ENCODE data around the gene EME1. TPM values are rescaled to one million over a fixed set of nuclear protein-coding genes. Genes with fewer than 3 reads are reported as not detected.

The EME1 gene
- total and polyA plus RNA-seq, 2 of the 13 experiments (the other 11 are each of a cell fraction or from before 2014, with no cell fraction given): 20.7 to 24.6 TPM

GRCh38 chr17:50426814-50427787 lies 54.1 kb downstream of the EME1 start (continued):
- TF ChIP-seq MBNL3 (CRISPR knock-in tag; conservative IDR thresholded peaks at IDR 0.05) (no peak), ZNF691 (CRISPR knock-in tag; IDR thresholded peaks at IDR 0.05; ENCODE audit: borderline replicate concordance, low read depth) (no peak), TRIM24 (CRISPR knock-in tag; IDR thresholded peaks at IDR 0.05) (no peak), ZMAT5 (CRISPR knock-in tag; IDR thresholded peaks at IDR 0.05; ENCODE audit: borderline replicate concordance, low read depth) (no peak), ZNF577 (CRISPR knock-in tag; IDR thresholded peaks at IDR 0.05; ENCODE audit: borderline replicate concordance, low read depth) (no peak), SNRNP70 (IDR thresholded peaks at IDR 0.05; ENCODE audit: low read depth, low read length) (no peak), ZSCAN21 (CRISPR knock-in tag; IDR thresholded peaks at IDR 0.05; ENCODE audit: borderline replicate concordance) (peak; percentile 77; the same call in 1 of the 2 replicates), SOX13 (IDR thresholded peaks at IDR 0.05) (no peak), SOX13 (CRISPR knock-in tag; conservative IDR thresholded peaks at IDR 0.05 in 1 of 2, IDR thresholded peaks at IDR 0.05 in 1 of 2) (no peak; a peak in 1 of 4 replicates), FOSL1 (CRISPR knock-in tag; IDR thresholded peaks at IDR 0.05; ENCODE audit: borderline replicate concordance) (no peak), SIN3A (IDR thresholded peaks at IDR 0.05; ENCODE audit: borderline replicate concordance, low read depth, low read length) (peak; percentile 74; the same call in 1 of the 2 replicates), NFRKB (IDR thresholded peaks at IDR 0.05) (no peak), PHF5A (CRISPR knock-in tag; IDR thresholded peaks at IDR 0.05; ENCODE audit: low read depth, unreplicated experiment) (peak; percentile 14), MED13 (CRISPR knock-in tag; IDR thresholded peaks at IDR 0.05) (no peak), ZHX1 (CRISPR knock-in tag; IDR thresholded peaks at IDR 0.05; ENCODE audit: low read depth) (no peak), TOPORS (CRISPR knock-in tag; IDR thresholded peaks at IDR 0.05) (0 out of 2 replicates have a peak, but pooled peaks have one; percentile 37)
- TF ChIP-seq, protein P1, sequence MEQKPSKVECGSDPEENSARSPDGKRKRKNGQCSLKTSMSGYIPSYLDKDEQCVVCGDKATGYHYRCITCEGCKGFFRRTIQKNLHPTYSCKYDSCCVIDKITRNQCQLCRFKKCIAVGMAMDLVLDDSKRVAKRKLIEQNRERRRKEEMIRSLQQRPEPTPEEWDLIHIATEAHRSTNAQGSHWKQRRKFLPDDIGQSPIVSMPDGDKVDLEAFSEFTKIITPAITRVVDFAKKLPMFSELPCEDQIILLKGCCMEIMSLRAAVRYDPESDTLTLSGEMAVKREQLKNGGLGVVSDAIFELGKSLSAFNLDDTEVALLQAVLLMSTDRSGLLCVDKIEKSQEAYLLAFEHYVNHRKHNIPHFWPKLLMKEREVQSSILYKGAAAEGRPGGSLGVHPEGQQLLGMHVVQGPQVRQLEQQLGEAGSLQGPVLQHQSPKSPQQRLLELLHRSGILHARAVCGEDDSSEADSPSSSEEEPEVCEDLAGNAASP (CRISPR knock-in tag; IDR thresholded peaks at IDR 0.05; ENCODE audit: borderline replicate concordance): no peak
- TF ChIP-seq, protein P2, sequence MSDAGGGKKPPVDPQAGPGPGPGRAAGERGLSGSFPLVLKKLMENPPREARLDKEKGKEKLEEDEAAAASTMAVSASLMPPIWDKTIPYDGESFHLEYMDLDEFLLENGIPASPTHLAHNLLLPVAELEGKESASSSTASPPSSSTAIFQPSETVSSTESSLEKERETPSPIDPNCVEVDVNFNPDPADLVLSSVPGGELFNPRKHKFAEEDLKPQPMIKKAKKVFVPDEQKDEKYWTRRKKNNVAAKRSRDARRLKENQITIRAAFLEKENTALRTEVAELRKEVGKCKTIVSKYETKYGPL (CRISPR knock-in tag; IDR thresholded peaks at IDR 0.05): no peak
- TF ChIP-seq, protein P3, sequence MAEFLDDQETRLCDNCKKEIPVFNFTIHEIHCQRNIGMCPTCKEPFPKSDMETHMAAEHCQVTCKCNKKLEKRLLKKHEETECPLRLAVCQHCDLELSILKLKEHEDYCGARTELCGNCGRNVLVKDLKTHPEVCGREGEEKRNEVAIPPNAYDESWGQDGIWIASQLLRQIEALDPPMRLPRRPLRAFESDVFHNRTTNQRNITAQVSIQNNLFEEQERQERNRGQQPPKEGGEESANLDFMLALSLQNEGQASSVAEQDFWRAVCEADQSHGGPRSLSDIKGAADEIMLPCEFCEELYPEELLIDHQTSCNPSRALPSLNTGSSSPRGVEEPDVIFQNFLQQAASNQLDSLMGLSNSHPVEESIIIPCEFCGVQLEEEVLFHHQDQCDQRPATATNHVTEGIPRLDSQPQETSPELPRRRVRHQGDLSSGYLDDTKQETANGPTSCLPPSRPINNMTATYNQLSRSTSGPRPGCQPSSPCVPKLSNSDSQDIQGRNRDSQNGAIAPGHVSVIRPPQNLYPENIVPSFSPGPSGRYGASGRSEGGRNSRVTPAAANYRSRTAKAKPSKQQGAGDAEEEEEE (CRISPR knock-in tag; IDR thresholded peaks at IDR 0.05; ENCODE audit: borderline replicate concordance): no peak
